ENCODE results near the gene INO80E. TPM values are rescaled to one million over a fixed set of nuclear protein-coding genes. Genes with fewer than 3 reads are reported as not detected.

The INO80E gene
- polyA plus RNA-seq, 1 donor: 43.7 TPM

DNA sequence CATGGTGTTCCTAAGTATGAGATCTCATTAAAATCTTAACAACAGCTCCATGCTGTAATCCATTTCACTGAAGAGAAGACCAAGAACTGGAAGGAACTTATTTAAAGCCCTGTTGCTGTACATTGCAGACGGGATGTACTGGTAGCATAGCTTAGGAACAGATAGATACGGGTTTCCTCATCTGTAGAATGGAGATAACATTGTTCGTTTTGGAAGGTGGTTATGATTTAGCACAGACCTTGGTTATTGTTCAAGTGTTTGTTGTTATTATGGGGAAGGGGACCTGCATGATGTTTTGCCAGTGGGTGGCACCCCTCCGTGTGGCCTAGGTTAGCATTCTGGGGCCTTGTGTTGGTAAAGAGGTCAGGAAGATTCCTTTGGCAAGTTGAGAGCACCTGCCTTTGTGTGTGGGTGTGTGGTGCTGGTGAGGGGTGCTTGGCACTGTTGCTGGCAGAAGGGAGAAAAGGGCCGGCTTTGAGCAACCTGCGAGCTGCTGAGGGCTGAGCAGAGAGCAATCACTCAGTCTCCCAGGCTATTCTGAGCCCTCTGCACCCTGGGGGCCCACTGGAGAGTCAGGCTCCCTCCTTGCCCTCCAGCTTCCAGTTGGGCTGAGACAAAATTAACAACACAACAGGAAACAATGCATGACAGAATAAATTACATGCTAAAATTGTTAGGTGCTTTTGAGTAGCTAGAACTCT, 20.1 kb upstream of the INO80E start:
- DNase-seq: no peak

DNA sequence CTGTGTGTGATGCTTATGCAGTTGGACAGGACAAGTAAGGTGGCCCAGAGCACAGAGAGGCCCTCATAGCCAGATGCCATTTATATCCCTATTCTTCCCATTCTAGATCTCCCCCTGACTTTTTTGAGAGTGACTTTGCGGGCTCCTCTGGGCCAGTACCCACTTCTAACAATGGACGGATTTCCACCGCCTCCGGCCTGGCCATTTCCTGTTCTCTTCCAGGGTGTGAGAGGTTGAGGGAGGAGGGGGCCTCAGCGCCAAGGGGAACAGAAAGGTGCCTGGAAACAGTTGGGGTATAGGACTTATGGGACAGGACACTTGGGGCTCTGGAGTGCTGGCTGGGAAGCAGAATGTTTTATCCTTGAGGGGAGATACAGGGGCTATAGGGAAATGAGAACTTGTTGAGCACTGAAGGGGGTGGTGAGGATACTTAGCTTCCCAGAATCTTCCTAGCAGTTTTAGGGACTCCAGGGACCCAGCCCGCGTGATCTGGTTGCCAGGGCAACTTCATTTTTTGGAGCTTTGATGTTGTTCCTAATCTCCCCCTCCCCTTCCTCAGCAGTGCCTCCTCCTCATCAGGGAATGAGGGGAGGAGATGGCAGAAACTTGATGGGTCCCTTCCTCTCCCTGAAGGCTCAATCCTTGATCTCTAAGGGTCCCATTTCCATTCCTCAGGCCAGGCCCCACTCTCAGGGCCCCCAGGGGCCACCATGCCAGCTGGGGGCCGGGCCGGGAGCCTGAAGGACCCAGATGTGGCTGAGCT, 18.8 kb upstream of the INO80E start:
- DNase-seq: no peak

DNA sequence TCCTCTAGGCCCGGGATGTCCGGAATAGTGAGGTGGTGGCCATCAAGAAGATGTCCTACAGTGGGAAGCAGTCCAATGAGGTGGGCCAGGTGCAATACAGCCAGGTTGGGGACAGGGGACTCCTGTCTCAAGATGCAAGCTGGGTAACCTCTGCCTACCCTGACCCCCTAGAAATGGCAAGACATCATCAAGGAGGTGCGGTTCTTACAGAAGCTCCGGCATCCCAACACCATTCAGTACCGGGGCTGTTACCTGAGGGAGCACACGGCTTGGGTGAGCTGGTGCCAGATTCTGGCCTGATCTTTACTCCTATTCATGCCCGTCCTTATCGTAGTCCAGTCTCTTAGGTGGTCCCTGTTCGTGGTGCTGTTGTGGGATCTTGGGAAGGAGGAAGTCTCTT, 18.0 kb upstream of the INO80E start:
- DNase-seq: no peak

DNA sequence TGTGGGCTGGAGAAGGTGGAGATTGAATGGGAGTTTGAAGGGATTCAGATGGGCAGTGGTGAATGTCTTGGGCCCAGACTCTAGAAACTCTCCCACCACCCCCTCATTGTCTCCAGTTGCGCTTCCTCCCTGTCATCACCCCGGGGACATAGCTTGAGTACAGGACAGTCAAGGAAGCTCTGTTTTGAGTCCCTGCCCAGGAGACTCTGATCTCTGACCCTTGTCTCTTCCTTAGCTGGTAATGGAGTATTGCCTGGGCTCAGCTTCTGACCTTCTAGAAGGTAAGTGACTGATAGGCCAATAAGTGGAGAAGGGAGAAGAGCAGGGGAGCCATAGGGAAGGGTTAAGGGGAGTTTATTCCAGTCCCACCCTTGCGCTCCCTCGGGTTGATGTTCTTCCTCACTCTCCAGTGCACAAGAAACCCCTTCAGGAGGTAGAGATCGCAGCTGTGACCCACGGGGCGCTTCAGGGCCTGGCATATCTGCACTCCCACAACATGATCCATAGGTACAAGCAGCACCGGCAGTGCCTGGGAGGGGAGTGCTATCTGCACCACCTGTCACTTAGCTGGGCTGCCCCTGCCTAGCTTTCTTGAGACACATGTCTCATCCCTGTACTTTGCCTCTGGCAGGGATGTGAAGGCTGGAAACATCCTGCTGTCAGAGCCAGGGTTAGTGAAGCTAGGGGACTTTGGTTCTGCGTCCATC, 17.3 kb upstream of the INO80E start:
- DNase-seq: no peak

DNA sequence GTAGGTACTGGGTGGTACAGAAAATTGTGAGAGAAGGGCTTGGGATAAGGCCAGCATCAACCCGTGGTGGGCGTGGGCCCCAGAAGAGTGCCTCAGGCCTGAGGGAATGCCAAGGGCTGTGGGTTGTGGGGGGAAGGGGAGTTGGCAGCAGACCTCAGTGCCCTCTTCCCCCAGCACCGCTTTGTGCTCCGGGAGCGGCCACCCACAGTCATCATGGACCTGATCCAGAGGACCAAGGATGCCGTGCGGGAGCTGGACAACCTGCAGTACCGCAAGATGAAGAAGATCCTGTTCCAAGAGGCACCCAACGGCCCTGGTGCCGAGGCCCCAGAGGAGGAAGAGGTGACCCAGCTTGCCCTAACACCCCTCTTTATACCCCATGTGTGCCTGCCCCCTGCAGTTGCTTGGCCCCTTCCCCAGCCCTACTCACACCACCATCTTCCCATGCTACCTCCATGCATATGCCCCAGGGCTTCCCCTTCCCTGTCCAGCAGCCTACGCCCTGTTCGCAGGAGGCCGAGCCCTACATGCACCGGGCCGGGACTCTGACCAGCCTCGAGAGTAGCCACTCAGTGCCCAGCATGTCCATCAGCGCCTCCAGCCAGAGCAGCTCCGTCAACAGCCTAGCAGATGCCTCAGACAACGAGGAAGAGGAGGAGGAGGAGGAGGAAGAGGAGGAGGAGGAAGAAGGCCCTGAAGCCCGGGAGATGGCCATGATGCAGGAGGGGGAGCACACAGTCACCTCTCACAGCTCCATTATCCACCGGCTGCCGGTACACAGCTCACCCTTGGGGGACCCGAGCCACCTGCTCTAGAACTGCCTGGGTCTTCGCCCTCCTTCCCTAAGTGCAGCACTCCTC, 13.3 kb upstream of the INO80E start:
- DNase-seq: no peak

DNA sequence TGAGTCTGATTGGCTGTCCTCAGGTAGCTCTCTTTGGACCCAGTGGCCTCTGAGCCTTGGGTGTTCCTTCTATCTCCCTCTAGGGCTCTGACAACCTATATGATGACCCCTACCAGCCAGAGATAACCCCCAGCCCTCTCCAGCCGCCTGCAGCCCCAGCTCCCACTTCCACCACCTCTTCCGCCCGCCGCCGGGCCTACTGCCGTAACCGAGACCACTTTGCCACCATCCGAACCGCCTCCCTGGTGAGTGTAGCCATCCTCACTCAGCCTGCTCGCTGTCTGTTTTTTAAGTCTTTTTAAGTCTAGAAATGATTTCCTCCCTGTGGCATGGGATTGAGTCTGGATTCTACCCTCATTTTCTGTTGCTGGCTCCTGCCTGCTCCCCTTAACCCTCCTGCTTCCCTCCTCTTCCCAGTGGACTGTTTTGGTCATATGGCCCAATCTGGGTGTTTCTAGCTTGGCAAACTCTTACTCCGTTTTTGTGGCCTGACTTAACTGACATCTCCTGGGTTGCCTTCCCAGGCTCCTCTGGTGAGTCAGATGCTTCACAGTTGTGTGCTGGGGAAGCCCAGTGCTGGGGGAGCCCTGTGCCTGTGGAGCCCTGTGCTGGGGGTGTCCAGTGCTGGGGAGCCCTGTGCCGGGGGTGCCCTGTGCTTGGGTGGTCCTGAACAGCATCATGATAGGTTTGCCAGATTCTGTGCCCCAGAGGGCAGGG, 12.5 kb upstream of the INO80E start:
- DNase-seq: no peak

DNA sequence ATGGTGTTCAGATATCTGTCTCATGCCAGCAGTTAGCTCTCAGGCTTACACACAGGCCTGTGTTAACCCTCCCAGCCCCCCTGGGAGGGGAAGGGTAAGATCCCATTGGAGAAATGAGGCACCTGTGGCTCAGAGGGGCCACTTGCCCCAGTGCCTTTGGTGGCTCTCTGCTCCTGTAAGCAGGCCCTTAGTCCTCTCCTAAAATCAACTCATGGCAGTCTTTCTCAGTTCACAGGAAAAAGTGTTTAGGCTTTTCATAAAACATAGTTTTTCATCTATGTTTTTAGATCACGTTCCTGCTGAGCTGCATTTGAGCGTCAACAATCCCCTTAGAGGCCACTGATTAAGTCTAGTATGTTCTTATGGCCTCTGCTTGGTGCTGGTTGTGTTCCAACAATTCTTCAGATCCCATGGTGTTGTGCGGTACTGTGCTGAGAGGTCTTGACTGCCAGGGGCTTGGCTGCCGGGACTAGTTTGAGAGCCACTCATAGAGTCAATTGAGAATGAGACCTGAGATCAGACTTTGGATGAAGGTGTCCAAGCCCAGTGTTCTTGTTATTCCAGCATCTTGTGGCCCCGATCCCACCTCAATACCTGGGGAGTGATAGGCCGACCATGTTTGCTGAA, 11.8 kb upstream of the INO80E start:
- DNase-seq: no peak

DNA sequence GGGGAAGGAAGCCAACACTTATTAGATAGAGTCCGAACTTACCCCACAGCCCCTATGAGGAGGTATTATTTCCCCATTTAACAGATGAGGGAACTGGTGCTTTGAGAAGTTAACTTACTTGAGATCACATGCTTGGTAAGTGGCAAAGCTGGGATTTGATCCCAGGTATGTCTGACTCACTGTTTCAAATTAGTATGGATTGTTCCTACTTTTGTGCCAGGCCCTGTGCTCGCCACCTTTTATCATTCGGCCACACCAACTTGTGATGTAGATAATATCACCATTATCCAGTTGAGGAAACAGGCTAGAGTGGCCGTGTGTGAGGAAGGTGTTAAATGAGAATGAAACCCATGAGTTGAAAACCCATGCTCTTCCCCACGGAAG, 11.3 kb upstream of the INO80E start:
- DNase-seq: no peak

DNA sequence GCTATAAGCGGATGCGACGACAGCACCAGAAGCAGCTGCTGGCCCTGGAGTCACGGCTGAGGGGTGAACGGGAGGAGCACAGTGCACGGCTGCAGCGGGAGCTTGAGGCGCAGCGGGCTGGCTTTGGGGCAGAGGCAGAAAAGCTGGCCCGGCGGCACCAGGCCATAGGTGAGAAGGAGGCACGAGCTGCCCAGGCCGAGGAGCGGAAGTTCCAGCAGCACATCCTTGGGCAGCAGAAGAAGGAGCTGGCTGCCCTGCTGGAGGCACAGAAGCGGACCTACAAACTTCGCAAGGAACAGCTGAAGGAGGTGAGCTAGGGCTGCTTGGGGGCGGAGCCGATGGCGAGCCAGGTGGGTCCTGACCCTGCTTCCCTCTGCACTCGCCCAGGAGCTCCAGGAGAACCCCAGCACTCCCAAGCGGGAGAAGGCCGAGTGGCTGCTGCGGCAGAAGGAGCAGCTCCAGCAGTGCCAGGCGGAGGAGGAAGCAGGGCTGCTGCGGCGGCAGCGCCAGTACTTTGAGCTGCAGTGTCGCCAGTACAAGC, 10.7 kb upstream of the INO80E start:
- no peak for DNase-seq

DNA sequence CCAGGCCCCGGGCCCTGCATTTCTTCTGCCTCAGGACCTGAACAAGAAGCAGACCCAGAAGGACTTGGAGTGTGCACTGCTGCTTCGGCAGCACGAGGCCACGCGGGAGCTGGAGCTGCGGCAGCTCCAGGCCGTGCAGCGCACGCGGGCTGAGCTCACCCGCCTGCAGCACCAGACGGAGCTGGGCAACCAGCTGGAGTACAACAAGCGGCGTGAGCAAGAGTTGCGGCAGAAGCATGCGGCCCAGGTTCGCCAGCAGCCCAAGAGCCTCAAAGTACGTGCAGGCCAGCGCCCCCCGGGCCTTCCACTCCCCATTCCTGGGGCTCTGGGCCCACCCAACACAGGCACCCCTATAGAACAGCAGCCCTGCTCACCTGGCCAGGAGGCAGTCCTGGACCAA, 9.8 kb upstream of the INO80E start:
- DNase-seq: no peak

DNA sequence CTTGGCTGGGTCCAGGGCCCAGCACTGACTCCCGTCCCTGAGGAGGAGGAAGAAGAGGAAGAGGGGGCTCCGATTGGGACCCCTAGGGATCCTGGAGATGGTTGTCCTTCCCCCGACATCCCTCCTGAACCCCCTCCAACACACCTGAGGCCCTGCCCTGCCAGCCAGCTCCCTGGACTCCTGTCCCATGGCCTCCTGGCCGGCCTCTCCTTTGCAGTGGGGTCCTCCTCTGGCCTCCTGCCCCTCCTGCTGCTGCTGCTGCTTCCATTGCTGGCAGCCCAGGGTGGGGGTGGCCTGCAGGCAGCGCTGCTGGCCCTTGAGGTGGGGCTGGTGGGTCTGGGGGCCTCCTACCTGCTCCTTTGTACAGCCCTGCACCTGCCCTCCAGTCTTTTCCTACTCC, 9.1 kb upstream of the INO80E start:
- no peak for DNase-seq

DNA sequence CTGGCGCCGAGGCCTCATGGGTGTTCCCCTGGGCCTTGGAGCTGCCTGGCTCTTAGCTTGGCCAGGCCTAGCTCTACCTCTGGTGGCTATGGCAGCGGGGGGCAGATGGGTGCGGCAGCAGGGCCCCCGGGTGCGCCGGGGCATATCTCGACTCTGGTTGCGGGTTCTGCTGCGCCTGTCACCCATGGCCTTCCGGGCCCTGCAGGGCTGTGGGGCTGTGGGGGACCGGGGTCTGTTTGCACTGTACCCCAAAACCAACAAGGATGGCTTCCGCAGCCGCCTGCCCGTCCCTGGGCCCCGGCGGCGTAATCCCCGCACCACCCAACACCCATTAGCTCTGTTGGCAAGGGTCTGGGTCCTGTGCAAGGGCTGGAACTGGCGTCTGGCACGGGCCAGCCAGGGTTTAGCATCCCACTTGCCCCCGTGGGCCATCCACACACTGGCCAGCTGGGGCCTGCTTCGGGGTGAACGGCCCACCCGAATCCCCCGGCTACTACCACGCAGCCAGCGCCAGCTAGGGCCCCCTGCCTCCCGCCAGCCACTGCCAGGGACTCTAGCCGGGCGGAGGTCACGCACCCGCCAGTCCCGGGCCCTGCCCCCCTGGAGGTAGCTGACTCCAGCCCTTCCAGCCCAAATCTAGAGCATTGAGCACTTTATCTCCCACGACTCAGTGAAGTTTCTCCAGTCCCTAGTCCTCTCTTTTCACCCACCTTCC, 8.5 kb upstream of the INO80E start:
- DNase-seq: no peak

DNA sequence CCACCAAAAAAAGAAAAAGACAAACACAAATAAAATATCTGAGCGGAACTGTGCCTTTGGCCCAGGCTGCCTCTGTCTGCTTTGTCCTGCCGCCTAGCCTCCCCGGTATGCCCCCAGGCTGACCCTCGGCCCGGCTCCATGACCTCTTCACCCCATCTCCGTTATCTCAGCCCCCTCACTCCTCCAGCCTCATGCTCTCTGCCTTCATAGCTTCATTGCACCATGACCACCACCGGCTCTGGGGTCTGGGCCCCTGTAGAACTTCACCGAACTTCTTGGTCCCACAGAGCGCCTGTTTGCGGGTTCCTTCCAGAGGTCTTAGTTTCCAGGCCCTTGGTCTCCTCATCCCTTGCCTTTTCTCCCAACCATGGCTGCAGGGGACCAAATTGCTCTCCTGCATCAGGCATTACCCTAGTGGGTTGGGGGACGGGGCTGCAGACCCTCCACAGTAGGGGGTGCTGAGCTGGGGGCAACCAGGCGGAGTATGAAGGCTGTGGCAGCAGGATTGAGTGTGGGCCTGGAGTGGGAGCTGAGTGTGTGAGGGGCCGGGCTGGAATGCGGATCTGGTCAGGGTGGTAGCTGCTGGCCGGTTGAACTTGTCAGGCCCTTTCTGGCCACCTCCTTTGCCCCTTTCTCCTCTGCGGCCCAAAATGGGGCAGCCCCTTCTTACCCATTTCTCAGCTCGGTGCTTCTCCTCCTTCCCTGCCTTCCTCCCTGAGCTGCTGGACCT, 7.5 kb upstream of the INO80E start:
- DNase-seq: no peak

DNA sequence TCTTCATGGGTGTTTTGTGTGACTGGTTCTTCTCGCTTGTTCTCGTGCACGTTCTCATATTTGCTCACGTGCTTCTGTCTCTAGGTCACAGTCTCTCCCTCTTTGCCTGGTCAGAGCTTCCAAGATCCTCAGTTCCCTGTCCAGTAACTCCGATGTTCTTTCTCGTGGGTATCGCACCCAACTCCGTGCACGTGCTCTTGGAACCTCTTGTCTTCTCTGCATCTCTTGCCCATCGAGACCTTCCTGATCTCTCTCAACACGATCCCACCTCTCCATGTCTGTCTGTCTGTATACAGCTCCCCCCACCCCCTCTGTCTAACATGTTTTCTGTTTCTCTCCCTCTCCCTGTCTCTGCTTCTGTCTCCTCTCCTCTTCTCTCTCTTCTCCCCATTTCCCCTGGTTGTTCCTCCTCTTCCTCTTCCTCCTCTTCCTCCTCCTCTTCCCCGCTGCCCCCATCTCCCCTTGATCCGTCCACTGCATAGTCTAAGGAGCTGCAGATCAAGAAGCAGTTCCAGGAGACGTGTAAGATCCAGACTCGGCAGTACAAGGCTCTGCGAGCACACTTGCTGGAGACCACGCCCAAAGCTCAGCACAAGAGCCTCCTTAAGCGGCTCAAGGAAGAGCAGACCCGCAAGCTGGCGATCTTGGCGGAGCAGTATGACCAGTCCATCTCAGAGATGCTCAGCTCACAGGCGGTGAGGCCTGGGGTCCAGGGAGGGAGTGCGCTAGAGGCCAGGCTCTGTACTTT, 6.8 kb upstream of the INO80E start:
- DNase-seq: no peak

DNA sequence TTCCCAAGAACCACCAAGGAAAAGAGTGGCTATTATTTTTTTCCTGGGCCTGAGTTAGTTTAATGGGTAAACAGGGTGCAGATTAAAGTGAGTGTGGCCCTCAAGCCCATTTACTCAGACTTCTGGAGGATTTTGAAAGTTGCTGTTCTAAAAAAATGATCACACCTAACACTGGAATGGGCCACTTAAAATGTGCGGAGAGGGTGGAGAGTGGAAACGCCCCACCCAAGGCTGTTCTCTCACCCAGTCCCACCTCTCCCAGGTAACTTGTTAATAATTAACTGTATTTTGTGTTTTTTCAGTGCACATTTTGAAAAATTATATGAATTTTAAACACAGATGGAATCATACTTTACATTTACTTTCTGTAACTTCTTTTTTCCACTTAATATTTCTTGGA, 6.0 kb upstream of the INO80E start:
- no peak for DNase-seq

DNA sequence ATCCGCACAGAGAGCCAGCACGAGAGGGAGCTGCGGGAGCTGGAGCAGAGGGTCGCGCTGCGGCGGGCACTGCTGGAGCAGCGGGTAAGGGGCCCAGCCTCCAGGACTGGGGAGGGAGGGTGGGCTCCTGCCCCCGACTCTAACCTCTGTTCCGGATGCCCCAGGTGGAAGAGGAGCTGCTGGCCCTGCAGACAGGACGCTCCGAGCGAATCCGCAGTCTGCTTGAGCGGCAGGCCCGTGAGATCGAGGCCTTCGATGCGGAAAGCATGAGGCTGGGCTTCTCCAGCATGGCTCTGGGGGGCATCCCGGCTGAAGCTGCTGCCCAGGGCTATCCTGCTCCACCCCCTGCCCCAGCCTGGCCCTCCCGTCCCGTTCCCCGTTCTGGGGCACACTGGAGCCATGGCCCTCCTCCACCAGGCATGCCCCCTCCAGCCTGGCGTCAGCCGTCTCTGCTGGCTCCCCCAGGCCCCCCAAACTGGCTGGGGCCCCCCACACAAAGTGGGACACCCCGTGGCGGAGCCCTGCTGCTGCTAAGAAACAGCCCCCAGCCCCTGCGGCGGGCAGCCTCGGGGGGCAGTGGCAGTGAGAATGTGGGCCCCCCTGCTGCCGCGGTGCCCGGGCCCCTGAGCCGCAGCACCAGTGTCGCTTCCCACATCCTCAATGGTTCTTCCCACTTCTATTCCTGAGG, 5.0 kb upstream of the INO80E start:
- DNase-seq: no peak

DNA sequence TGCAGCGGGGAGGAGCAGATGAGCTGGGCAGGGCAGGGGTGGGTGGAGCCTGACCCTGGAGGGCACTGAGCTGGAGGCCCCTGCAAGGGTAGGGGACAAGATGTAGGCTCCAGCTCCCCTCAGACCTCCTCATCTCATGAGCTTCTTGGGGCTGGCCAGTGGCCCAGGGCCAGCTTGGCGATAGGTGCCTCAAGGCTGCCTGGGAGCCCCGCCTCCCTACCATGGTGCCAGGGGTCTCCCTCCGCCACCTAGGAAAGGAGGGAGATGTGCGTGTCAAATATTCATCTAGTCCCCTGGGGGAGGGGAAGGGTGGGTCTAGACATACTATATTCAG, 4.5 kb upstream of the INO80E start:
- DNase-seq: no peak

DNA sequence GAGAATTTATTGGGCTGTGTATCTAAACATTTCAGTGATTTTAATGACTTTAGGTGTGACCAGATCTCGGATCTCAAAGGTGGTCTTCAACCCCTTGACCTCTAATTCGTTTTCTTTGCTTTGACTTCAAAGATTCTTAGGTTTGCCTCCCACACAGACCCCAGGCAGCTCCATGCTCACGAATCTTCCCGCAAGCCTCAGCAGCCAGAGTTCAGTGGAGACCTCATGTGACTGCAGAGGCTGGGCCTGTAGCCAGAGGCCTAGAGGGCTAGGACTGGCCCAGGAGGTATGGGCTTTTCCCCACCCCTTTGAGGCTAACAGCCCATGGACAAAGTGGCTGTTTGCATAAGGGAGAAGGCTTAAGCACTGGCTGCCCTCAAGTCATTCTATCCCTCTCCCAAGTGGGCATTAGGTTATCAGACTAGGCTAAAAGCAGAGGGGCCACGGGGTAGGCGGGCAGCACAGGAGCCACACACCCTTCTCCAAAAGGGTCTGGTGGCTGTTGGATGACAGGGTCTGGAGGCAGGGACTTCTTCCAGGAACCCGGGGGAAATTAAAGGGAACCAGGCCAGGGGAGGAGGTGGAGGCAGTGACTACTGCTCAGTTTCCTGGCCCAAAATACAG, 3.6 kb upstream of the INO80E start:
- DNase-seq: no peak

Measured in hindlimb muscle (tissue), 1 donor.